DMS 273 (cell line): ENCODE measurements around the gene IL34.
A peak's percentile ranks its signal among the peaks of the same experiment; 100 is the strongest.

ENCODE experiments used
- DNase-seq: peaks from one replicate; lab custom pipeline; 2025; ENCODE audit not compliant: unreplicated experiment; lab: John Stamatoyannopoulos, UW

Gene IL34

DNA sequence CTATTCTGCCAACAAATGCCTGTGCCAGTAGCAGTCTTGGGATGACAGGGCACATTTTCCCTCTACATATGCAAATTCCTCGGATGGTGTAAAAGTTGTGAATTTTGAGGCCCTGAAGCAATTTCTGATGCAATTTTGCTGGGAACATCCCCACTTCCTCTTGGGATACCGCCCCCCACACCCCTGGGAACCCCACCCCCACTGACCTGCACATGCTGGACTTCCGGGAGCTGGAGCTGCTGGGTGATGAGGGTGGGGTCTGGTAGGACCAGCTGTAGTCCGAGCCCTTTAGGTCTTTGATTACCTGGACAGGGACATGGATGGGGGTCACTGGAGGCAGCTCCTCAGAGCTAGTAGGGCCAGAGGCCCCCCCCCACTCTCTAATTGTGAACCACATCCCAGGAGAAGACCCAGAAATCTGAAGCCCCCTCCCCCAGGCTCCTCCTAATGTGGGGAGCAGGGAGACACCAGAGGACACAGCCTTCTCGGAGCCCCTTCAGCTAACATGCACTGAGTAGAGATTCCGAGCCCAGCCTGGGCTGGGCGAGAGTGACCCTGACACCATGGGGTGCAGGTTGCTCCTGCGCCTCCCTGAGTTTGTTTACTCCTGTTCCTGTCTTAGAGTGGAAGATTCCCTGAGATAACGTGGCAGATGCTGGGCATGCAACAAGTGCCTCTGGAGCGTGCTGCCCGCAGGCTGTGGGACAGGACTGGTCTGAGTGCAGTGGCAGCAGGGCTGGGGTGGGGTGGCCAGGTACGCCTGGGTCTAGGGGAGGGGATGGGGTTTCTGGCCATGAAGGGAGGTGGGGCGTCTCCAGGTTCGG is 30.5 kb downstream of the IL34 start:
- no peak for DNase-seq

DNA sequence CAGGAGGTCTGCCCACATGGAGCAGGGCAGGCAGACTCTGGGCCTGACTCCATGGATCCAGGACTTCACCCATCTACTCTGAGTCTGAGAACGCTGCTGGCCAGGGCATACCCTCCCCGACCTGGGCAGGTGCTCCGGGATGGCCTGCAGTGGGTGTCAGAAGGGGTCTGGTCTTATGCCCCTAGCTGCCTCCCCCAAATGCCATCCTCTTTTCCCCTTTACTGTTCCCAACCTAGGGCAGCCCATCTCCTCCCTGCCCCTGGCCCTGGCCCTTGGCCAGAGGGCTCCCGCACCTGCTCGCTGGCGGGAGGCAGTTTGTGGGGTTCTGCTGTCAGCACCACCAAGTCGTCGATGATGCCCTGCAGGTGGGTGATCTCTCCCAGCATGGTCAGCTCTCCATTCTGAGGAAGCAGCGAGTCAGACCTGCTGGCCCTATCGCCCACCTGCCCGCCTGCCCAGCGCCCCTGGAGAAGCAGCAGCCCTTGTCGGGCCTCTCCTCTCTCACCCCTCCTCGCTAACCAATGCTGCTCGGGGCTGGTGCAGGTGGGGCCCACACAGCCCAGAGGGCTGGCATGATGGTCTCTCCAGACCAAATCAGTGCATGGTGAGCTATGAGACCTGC is 31.3 kb downstream of the IL34 start:
- no peak for DNase-seq

DNA sequence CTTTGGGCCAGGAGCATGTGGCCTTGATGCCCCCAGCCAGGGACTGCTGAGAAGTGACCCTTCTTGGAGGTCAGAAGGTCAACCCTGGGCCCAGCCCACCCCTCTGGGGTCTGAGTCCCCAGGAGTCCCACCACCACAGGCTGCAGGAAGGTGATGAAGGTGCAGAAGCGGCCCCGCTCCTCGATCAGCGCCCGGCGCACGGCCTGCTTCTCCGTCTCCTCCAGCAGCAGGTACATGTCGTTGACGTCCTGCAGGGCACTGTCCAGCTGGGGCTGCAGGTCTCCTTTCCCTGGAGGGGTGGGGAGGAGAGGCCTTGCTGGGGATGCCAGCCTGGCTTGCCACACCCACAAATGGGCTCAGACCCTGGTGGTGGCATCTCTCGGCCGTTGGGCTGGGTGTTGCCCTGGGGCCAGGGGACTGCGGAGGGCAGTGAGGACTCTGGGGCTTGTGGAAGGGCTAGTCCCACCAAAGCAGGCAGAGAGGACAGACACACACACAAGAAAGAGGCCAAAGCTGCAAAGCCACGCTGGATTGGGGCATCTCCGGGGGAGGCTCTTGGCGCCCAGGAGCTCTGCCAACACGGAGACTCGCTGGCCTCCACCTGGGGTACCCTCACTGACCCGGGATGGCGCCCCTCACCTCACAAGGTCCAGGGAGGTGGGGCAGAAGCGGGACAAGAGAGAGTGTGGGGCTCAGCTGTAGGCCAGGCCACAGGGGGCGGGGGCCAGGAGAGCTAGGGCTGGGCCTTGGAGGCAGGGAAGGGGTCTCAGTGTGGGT is 31.9 kb downstream of the IL34 start:
- no peak for DNase-seq

DNA sequence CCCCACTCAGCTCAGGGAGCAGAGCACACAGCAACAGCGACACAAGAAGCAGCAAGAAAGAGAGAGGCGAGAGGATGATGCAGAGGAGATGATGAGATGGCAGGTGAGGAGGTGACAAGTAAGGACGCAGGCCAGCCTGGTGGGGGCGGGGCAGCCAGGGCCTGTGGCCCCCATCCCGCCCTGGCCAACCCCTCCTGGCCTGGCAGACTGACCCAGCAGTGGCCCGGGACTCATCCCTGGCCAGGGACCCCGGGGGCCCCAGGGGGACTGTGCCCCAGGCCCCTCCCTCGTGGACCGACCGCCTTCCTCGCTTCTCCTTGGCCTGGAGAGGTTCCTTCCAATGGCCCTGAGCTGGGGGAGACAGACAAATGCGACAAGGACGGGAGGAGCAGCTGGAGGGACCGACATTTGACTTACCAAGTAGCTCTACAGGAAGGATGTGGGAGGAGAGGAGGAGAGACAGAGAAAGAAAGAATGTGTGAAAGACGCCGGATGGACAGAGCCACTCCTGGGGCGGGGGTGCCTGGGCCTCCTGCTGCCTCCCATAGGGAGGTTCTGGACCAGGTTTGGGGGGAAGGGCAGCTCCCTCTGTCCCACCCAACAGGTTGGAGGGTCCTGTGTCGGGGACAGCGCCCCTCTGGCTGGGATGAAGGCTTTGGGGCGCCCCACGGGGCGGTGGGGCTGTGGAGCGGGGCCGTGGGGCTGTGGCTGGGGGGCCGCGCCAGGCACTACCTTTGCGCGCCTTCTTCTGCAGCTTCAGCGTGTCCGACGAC is 32.7 kb downstream of the IL34 start:
- DNase-seq, result no peak

DNA sequence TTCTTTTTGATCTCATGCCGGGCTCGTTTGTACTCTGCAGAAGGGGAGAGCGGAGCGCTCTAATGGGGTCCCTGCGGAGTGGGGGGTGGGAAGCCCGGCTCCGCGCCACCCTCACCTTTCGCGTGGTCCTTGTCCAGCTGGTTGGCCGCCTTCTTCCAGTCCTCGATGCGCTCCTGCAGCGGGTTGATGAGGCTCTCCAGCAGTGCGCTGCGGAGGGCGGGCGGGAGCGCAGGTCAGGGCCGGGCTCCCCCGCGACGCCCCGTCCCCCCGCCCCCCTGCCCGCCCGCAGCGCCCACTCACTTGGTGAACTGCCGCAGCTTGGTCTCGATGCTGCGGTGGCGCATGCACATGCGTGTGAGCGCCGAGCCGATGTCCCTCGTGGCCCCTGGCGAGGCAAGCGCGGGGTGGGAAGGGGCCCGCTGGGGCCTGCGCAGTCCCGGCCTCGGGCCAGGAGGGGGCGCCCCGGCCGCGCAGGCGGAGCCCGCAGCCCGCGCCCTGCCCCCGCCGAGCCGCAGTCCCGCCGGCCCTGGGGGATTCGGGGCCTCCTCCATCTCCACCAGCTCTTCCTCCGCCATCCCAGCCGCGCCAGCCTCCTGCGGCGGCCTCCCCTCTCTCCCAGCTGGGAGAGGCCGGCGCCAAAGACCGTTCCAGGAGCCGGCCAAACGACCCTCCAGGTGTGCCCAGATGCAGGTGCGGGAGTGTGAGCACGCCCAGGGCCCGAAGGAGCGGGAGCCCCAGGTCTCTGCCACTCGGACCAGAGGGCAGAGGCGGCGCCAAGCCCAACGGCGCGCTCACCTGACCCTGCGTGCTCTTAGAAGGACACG is 33.5 kb downstream of the IL34 start:
- DNase-seq, result no peak

- no peak for DNase-seq
These were observed 34.4 kb downstream of the IL34 start for GRCh38 chr16:70680495-70681381.

DNA sequence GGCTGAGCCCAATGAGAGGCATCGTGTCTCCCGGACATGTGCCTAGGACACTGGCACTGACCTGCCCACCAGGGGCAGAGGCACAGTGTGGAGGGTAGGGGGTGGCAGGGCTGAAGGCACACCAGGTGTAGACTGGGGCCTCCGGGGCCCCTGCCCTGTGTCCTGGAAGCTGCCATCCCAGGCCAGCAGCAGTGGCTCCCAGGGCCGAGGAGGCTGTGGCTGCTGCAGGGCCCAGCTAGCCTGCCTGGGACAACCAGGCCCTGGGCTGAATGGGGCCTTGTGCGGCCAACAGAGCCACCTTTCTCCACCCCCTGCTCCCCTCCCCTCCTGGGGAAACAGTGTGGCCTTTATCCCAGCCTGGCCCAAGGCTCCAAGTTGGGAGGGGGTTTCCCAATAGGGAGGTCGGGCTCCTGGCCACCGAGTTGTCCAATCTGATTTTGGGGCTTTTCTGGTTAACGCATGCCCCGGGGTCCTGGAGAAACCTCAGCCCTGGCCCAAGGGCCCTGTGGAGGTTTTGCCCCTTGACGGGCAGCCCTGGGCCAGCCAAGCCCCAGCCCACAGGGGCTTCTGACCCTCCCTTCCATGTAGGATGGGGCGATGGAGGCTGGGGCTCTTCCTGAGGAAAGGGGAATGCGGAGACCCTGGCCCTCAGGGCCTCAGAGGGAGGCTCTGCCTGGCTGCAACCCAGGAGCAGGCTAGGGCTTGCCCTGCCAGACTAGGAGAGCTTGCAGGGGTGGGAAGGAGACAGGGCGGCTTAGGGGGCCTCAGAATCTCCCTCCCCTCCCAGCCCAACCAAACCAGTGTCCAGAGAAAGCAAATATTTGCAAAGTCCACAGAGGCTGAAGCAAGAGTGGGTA is 35.3 kb downstream of the IL34 start:
- DNase-seq, result no peak

DNA sequence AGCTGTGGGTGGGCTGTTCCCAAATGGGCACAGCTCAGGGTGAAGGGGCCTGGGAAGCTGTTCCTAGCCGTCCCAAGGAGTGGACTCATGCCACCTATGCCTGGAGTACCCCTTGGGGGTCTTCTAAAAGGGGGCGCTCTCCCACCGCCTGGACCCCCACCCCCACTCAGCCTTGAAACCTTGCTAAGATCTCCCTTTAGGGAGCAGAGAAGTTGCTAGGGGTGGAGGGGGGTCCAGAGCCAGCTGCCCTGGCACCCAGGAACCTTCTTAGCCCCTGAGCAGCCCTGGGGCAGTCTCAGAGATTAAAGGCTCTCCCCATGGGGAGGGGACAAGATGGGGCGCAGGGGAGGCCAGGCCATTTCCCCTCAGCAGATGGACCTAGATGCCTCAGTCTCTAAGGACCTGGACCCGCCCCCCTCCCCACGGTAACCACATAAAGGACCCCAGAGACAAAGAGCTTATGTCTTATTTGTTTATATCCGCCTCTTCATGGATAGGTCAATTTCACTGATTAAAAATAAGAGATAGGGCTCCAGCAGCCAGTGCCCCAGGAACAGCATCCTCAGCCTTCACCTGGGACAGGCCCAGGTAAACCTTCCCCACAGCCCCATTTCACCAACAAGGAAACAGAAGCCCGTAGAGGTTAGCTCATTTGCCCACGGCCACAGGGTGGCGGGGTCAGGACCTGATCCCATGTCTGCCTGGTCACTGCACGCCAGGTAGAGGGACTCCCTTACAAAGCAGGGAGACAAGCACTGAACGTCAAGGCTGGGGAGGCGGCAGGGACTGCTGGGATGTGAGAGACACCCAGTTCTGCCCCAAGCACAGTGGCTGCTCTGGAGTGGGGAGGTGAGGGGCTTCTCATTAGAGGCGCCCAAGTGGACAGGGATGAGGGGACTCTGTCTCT is 36.1 kb downstream of the IL34 start:
- DNase-seq, result no peak

GRCh38 chr16:70683146-70683944 is 37.0 kb downstream of the IL34 start:
- no peak for DNase-seq

DNA sequence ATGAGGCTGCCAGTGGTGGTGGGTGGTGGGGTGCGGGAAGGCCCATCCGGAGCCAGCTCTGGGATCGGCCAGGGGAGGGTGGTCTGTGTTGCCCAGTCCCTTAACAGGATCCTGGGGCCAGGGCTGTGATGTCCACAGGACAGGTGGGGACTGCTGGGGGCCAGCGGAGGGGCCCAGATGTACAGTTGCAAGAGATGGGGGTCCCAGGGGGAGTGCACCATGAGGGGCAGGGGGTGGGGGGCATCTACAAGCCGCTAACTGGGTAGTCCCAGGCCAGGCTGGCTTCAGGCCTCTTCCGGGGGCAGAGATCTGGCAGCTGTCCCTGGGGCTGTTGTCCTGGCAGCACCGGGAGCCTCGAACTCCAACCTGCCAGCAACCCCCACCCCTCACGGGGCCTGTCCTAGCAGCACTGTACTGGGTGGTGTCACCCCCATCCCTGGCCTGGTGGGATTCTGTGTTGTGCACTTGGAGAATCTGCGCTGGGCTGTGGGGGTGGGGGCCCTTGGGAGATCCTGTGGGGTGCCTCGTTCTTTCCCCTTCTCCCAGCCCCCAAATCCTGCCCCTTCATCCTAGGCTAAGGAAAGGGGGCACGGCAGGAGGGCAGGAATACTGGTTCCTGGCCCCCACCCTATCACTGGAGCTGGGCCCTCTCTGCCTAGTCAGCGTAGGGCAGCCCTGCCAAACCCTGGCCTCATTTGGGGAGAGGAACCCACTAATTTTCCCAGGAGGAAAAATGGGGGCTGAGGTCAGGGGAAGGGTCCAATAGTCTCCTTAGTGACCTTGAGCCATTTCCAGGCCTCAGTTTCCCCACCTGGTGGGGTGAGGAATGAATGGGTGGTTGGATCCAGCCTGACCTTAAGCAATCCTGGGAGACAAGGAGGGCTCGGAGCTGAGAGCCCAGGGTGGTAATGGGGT is 38.0 kb downstream of the IL34 start:
- DNase-seq, result peak; percentile 63

GRCh38 chr16:70685061-70685937 is 38.9 kb downstream of the IL34 start:
- peak; percentile 79 for DNase-seq

- peak; percentile 97 for DNase-seq
These were observed 39.6 kb downstream of the IL34 start, which contains the start of gene MTSS2 for GRCh38 chr16:70685938-70686375. TSS of gene MTSS2 (minus strand) at chr16:70686053. CDS start at chr16:70685791, 262 bp downstream.

DNA sequence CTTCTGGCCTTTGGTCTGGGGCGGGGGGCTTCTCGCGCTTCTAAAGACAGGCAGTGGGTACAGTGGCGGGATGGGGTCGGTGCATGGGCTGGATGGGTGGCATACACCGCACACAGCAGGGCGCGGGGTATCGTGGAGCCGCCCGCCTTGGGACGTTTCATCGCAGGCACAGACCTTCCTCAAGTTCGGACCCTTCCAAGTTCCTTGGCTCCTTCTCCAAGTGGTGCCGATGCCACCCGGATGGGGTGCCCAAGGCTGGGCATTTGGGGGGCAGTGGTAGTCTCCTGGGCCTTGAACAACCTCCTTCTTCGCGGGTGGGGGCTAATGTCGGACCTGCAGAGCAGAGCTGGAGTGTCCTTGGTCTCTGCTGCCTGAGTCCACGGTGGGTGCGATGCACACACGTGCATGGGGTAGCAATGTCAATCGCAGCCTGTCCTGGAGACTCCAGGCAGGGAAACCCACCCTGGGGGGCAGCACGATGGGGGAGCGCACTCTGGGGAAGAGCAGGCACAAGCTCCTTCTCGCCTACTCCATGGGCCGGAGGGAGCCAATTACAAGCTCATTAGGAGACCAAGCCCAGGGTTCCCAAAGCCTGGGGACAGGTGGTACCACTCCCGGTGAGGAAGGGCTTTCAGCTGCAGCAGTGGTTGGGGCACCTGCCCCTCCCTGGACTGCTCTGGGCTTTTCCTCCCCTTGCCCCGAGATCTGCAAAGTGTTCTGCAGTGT is 40.2 kb downstream of the IL34 start:
- peak; percentile 80 for DNase-seq

DNA sequence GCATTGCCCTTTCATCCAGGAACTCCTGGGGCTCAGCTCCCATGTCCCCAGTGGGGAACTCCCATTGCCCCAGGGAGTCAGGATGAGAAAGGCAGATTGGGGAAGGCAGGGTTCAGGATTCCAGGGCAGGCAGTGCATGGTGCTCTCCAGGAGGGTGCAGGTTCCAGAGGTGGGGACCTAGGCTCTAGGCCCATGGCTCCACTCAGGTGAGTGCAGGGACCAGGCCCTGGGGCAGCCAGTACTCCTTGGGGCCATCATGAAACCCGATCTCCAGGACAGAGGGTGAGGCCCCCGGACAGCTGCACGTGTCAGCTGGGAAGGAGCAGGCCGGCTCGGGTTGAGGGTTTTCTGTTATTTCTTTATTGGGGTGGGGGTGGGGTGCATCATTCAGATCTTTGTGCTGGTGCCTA is 40.7 kb downstream of the IL34 start:
- DNase-seq, result peak; percentile 81
